ENCODE measurements around the gene GJB5.

GRCh38 chr1:34792868-34793727, 38.3 kb downstream of the GJB5 start, which contains the start of gene GJA4:
- TF ChIP-seq CTCF (IDR thresholded peaks at IDR 0.05) (no peak), POLR2AphosphoS5 (IDR thresholded peaks at IDR 0.05) (peak in 2 of 4 donors; percentile 48 to 56)

Measured in sigmoid colon (tissue), 4 donors.